ENCODE results near the gene TENT4A. TPM values are rescaled to one million over a fixed set of nuclear protein-coding genes. Genes with fewer than 3 reads are reported as not detected.

Gene TENT4A
- total RNA-seq, 1 experiment from 2014 or later = 25.6 TPM

- DNase-seq = no peak
- no peaks in the 10 kb centered on the region; a peak in 1 of 5 replicates for H3K9me3 Mint-ChIP-seq
- Histone ChIP-seq H2BK5ac (ENCODE audit: insufficient read length, low read length) (no peak overlapping the region), H3K56ac (ENCODE audit: insufficient read length, low read depth, low read length) (no peak overlapping the region), H3K23ac (ENCODE audit: insufficient read length, low read depth, low read length) (no peak overlapping the region), H2AFZ (ENCODE audit: low read length) (no peak overlapping the region), H3K18ac (ENCODE audit: insufficient read length, low read depth, low read length) (no peak overlapping the region), H3K4me2 (ENCODE audit: insufficient read depth, insufficient read length, low read length) (no peak overlapping the region), H4K20me1 (ENCODE audit: control insufficient read depth, insufficient read depth, insufficient read length) (no peaks in the 10 kb centered on the region), H4K5ac (ENCODE audit: insufficient read length, low read depth, low read length) (no peak overlapping the region), H4K8ac (replicated peaks; ENCODE audit: insufficient read length, low read depth, low read length) (no peak overlapping the region), H2BK15ac (ENCODE audit: low read depth, low read length) (no peak overlapping the region), H3K79me2 (ENCODE audit: insufficient read depth, low read length) (no peaks in the 10 kb centered on the region), H3K4me1 (ENCODE audit: insufficient read depth, low read length) (no peaks in the 10 kb centered on the region), H2AK5ac (ENCODE audit: insufficient read length, low read length) (no peak overlapping the region), H3K9ac (ENCODE audit: extremely low read depth, insufficient read length, low read length) (no peak overlapping the region), H3K9me3 (ENCODE audit: control insufficient read depth, low read depth, low read length) (no peaks in the 10 kb centered on the region), H3T11ph (ENCODE audit: low read length) (no peak overlapping the region), H2BK12ac (ENCODE audit: insufficient read length, low read depth, low read length) (no peak overlapping the region), H2BK20ac (ENCODE audit: low read depth, low read length, poor library complexity, severe bottlenecking) (no peak overlapping the region), H3K4ac (ENCODE audit: low read depth, low read length) (no peak overlapping the region), H3K14ac (ENCODE audit: insufficient read depth, low read length) (no peak overlapping the region; the same call in 1 of the 2 replicates), H4K91ac (ENCODE audit: insufficient read length, low read depth, low read length) (no peak overlapping the region), H3K79me1 (ENCODE audit: insufficient read depth, low read depth, low read length, poor library complexity, severe bottlenecking) (no peaks in the 10 kb centered on the region), H3K27ac (ENCODE audit: insufficient read length, low read depth, low read length) (no peak overlapping the region), H3K27me3 (ENCODE audit: insufficient read depth, low read length) (no peaks in the 10 kb centered on the region), H3K23me2 (ENCODE audit: insufficient read length, low read depth, low read length, poor library complexity, severe bottlenecking) (no peaks in the 10 kb centered on the region), H2BK120ac (ENCODE audit: low read depth, low read length, poor library complexity, severe bottlenecking) (no peak overlapping the region)
- no peaks in the 10 kb centered on the region for H3K27me3 Mint-ChIP-seq (ENCODE audit: low read depth)
- peaks cover 27 to 47% (median 40%) of the 10 kb centered on the region in 3 experiments; a peak in 6 of 7 replicates for H3K36me3 Mint-ChIP-seq (ENCODE audit: insufficient read depth in 1 of 3, low read depth in 3 of 3)
- H3K4me3 Mint-ChIP-seq = no peak overlapping the region
- no peak for TF ChIP-seq CTCF (conservative IDR thresholded peaks at IDR 0.05)
- no CpG with 5 or more reads among the region's 6 CpGs for WGBS (ENCODE audit: extremely low coverage, insufficient read length, low lambda C conversion rate)
- no peaks in the 10 kb centered on the region for H3K4me1 Mint-ChIP-seq
- H3K27ac Mint-ChIP-seq = no peak overlapping the region
These were observed 45.0 kb downstream of the TENT4A start for GRCh38 chr5:6758236-6758635.
